MM.1S (cell line): ENCODE results near the gene PSMD8.
"Not testable (repeated sequence)": the region's sequence is repeated elsewhere in the genome, so short reads cannot be mapped to it uniquely, and the experiment has no call there.

ENCODE experiments used
- DNase-seq: peaks from one replicate; pipeline ENCODE4 v3.0.0-alpha.2; 2015
- H2AFZ ChIP-seq: fragments of 300-600 bp; sonication (generic); 2 replicates; pipeline ENCODE4 v1.6.0; 2016; ENCODE audit warnings: antibody characterized with exemption, low read length
- H3F3A ChIP-seq: fragments of 300-600 bp; sonication (generic); 2 replicates; pipeline ENCODE4 v1.6.1; 2016; ENCODE audit warnings: mild to moderate bottlenecking, antibody characterized with exemption, low read length, moderate library complexity, mixed read lengths; ENCODE audit not compliant: insufficient read depth
- H3K27ac ChIP-seq: fragments of 300-600 bp; sonication (generic); 2 replicates; pipeline ENCODE4 v1.5.1; 2016; ENCODE audit warnings: mild to moderate bottlenecking, low read length
- H3K27me3 ChIP-seq: fragments of 300-600 bp; sonication (generic); replicated peaks from 2 replicates; pipeline ENCODE4 v1.6.0; 2016; ENCODE audit warnings: low read length; ENCODE audit not compliant: insufficient read depth
- H3K36me3 ChIP-seq: fragments of 300-600 bp; sonication (generic); replicated peaks from 2 replicates; pipeline ENCODE4 v1.6.1; 2016; ENCODE audit warnings: mild to moderate bottlenecking, low read length, mixed read lengths; ENCODE audit not compliant: insufficient read depth
- H3K4me1 ChIP-seq: fragments of 300-600 bp; sonication (generic); 2 replicates; pipeline ENCODE4 v1.6.1; 2016; ENCODE audit warnings: low read length, mixed read lengths
- H3K4me2 ChIP-seq: fragments of 300-600 bp; sonication (generic); 2 replicates; pipeline ENCODE4 v1.6.0; 2016; ENCODE audit warnings: low read depth, low read length
- H3K4me3 ChIP-seq: fragments of 300-600 bp; sonication (generic); 2 replicates; pipeline ENCODE4 v1.5.1; 2016; ENCODE audit warnings: low read length, mixed read lengths
- H3K79me2 ChIP-seq: fragments of 300-600 bp; sonication (generic); 2 replicates; pipeline ENCODE4 v1.6.1; 2016; ENCODE audit warnings: mixed run types, low read length, mixed read lengths
- H3K9ac ChIP-seq: fragments of 300-600 bp; sonication (generic); 2 replicates; pipeline ENCODE4 v1.6.1; 2016; ENCODE audit warnings: low read length, mixed read lengths
- H3K9me2 ChIP-seq: fragments of 300-600 bp; sonication (generic); replicated peaks from 2 replicates; pipeline ENCODE4 v1.6.1; 2016; ENCODE audit warnings: mild to moderate bottlenecking, low read length, mixed read lengths; ENCODE audit not compliant: insufficient read depth
- H3K9me3 ChIP-seq: fragments of 300-600 bp; sonication (generic); replicated peaks from 2 replicates; pipeline ENCODE4 v1.6.1; 2016; ENCODE audit warnings: mild to moderate bottlenecking, low read length, mixed read lengths; ENCODE audit not compliant: insufficient read depth
- H4K20me1 ChIP-seq: fragments of 300-600 bp; sonication (generic); 2 replicates; pipeline ENCODE4 v1.6.1; 2016; ENCODE audit warnings: mild to moderate bottlenecking, low read length, moderate library complexity, mixed read lengths; ENCODE audit not compliant: insufficient read depth
- EZH2 ChIP-seq: fragments of 300-600 bp; sonication (generic); optimal IDR thresholded peaks from 2 replicates; pipeline ENCODE3; 2017; ENCODE audit warnings: low read depth, mild to moderate bottlenecking, antibody characterized with exemption, low read length, mixed read lengths
- EZH2phosphoT487 ChIP-seq: fragments of 300-600 bp; sonication (generic); IDR thresholded peaks from 2 replicates; pipeline ENCODE4 v1.6.1; 2018; ENCODE audit warnings: antibody characterized with exemption, low read length
- TF ChIP-seq, protein P1 (sequence below): fragments of 300-600 bp; sonication (generic); IDR thresholded peaks from 2 replicates; pipeline ENCODE4 v1.5.1; 2016; ENCODE audit warnings: antibody characterized with exemption, low read length, mixed read lengths

PSMD8 gene

GRCh38 chr19:38409631-38410133, 35.3 kb downstream of the PSMD8 start:
- no peak overlapping the region for H3K9ac ChIP-seq
- no peak overlapping the region for H3K4me3 ChIP-seq
- peaks cover 38% of the 10 kb centered on the region for H3K27me3 ChIP-seq
- H3K36me3 ChIP-seq: no peaks in the 10 kb centered on the region
- H3K4me2 ChIP-seq: no peak overlapping the region
- no peak overlapping the region for H3K27ac ChIP-seq
- H2AFZ ChIP-seq: no peak overlapping the region
- no peaks in the 10 kb centered on the region for H3K9me3 ChIP-seq
- H3K79me2 ChIP-seq: no peaks in the 10 kb centered on the region
- no peaks in the 10 kb centered on the region for H3K9me2 ChIP-seq
- H4K20me1 ChIP-seq: no peaks in the 10 kb centered on the region
- TF ChIP-seq EZH2phosphoT487: no peak
- TF ChIP-seq, protein P1, sequence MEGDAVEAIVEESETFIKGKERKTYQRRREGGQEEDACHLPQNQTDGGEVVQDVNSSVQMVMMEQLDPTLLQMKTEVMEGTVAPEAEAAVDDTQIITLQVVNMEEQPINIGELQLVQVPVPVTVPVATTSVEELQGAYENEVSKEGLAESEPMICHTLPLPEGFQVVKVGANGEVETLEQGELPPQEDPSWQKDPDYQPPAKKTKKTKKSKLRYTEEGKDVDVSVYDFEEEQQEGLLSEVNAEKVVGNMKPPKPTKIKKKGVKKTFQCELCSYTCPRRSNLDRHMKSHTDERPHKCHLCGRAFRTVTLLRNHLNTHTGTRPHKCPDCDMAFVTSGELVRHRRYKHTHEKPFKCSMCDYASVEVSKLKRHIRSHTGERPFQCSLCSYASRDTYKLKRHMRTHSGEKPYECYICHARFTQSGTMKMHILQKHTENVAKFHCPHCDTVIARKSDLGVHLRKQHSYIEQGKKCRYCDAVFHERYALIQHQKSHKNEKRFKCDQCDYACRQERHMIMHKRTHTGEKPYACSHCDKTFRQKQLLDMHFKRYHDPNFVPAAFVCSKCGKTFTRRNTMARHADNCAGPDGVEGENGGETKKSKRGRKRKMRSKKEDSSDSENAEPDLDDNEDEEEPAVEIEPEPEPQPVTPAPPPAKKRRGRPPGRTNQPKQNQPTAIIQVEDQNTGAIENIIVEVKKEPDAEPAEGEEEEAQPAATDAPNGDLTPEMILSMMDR: no peak
- no peaks in the 10 kb centered on the region for H3F3A ChIP-seq
- no peaks in the 10 kb centered on the region for H3K4me1 ChIP-seq
- DNase-seq: no peak

GRCh38 chr19:38410407-38410806, 36.0 kb downstream of the PSMD8 start:
- not testable (repeated sequence) for H3K4me2 ChIP-seq, H3K4me1 ChIP-seq, H3K9me3 ChIP-seq, H4K20me1 ChIP-seq, H3K79me2 ChIP-seq, H3K9me2 ChIP-seq, H3K4me3 ChIP-seq, H3K9ac ChIP-seq, DNase-seq, H3F3A ChIP-seq, H3K36me3 ChIP-seq, H3K27ac ChIP-seq, H2AFZ ChIP-seq
- peaks cover 44% of the 10 kb centered on the region for H3K27me3 ChIP-seq

GRCh38 chr19:38411041-38411712, 36.8 kb downstream of the PSMD8 start:
- Histone ChIP-seq H3K4me2 (no peak overlapping the region), H3K27me3 (peaks cover 44% of the 10 kb centered on the region), H3K9me2 (no peaks in the 10 kb centered on the region), H4K20me1 (no peaks in the 10 kb centered on the region), H3K4me3 (no peak overlapping the region), H3K9ac (no peak overlapping the region), H3K9me3 (no peaks in the 10 kb centered on the region), H3F3A (no peaks in the 10 kb centered on the region), H3K79me2 (no peaks in the 10 kb centered on the region), H3K27ac (no peak overlapping the region), H2AFZ (no peak overlapping the region), H3K4me1 (no peaks in the 10 kb centered on the region), H3K36me3 (no peaks in the 10 kb centered on the region)
- TF ChIP-seq, protein P1: no peak
- TF ChIP-seq EZH2 (no peak), EZH2phosphoT487 (no peak)
- no peak for DNase-seq

DNA sequence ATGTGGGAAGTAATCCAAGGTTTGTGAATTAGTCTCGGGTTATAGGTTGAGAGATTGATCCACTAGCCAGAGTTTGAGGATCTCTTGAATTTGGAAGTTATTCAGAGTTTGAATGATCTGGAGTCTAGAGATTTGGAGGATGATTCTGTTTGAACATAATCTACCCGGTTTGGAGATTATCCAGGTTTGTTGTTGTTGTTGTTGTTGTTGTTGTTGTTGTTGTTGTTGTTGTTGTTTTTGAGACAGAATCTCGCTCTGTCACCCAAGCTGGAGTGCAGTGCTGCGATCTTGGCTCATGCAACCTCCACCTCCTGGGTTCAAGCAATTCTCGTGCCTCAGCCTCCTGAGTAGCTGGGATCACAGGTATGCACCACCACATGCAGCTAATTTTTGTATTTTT, 37.5 kb downstream of the PSMD8 start:
- H3K4me1 ChIP-seq, H3K36me3 ChIP-seq, H3K4me3 ChIP-seq, H3K79me2 ChIP-seq, H2AFZ ChIP-seq, DNase-seq, H4K20me1 ChIP-seq, H3F3A ChIP-seq, H3K4me2 ChIP-seq, H3K9me3 ChIP-seq, H3K9me2 ChIP-seq, H3K9ac ChIP-seq, H3K27ac ChIP-seq: not testable (repeated sequence)
- peaks cover 44% of the 10 kb centered on the region for H3K27me3 ChIP-seq
